CD4-positive, alpha-beta T cell (primary cell): ENCODE results near the gene RNF186. TPM values are rescaled to one million over a fixed set of nuclear protein-coding genes. Genes with fewer than 3 reads are reported as not detected.

Experiments used
- ATAC-seq: fragments of 200-7000 bp; cut with Tn5 transposase; one replicate; pipeline ENCODE4 v1.10.0; 2022; ENCODE audit warnings: mild to moderate bottlenecking; ENCODE audit not compliant: poor library complexity
- CTCF ChIA-PET: fragments of 350-600 bp; sonication (Branson Sonifier 250); formaldehyde crosslinking; loops from one replicate; lab custom pipeline; 2021; ENCODE audit warnings: antibody characterized with exemption, inconsistent platforms; lab: Charles Lee
- POLR2A ChIA-PET: fragments of 350-600 bp; sonication (Branson Sonifier 250); formaldehyde crosslinking; loops from one replicate; lab custom pipeline; 2021; ENCODE audit warnings: antibody characterized with exemption, inconsistent platforms; lab: Charles Lee
- DNase-seq, 14 experiments: peaks; one replicate each; pipeline ENCODE4 v3.0.0-alpha.2; 2013 to 2020; ENCODE audit warnings: mixed read lengths in 2 of 14
- H3K27ac ChIP-seq, 2 donors: one replicate each; pipeline versions ENCODE4 v1.5.1 to v1.7.0; 2013; ENCODE audit warnings: low read length in 2 of 2, low read depth in 1 of 2, mild to moderate bottlenecking in 1 of 2
- H3K27me3 ChIP-seq, 2 experiments: 1 replicate in 1 of 2; 2 replicates in 1 of 2; pipeline versions ENCODE4 v1.6.1 to v1.7.0; 2013; ENCODE audit warnings: low read length in 2 of 2, control low read depth in 1 of 2, mild to moderate bottlenecking in 1 of 2, moderate library complexity in 1 of 2; ENCODE audit not compliant: insufficient read depth in 2 of 2, control insufficient read depth in 1 of 2
- H3K36me3 ChIP-seq: one replicate; pipeline ENCODE4 v1.6.1; 2013; ENCODE audit warnings: low read length, control low read depth; ENCODE audit not compliant: insufficient read depth
- H3K4me1 ChIP-seq: one replicate; pipeline ENCODE4 v1.6.1; 2013; ENCODE audit warnings: low read length, control low read depth; ENCODE audit not compliant: insufficient read depth
- H3K4me3 ChIP-seq: one replicate; pipeline ENCODE4 v1.5.1; 2013; ENCODE audit warnings: mild to moderate bottlenecking, low read length, moderate library complexity
- H3K9me3 ChIP-seq, 2 experiments: 1 replicate in 1 of 2; 2 replicates in 1 of 2; pipeline versions ENCODE4 v1.6.1 to v1.7.0; 2013; ENCODE audit warnings: low read length in 2 of 2, mild to moderate bottlenecking in 2 of 2, control low read depth in 1 of 2, moderate library complexity in 1 of 2; ENCODE audit not compliant: control insufficient read depth in 1 of 2, insufficient read depth in 1 of 2
- H3K27ac Mint-ChIP-seq: one replicate; pipeline ENCODE4 v1.8.0; 2020; ENCODE audit warnings: mixed read lengths
- H3K27me3 Mint-ChIP-seq: one replicate; pipeline ENCODE4 v1.8.0; 2021; ENCODE audit warnings: mixed read lengths
- H3K36me3 Mint-ChIP-seq: one replicate; pipeline ENCODE4 v1.8.0; 2021; ENCODE audit warnings: low read depth, mixed read lengths
- H3K4me1 Mint-ChIP-seq: one replicate; pipeline ENCODE4 v1.8.0; 2021; ENCODE audit warnings: low read depth, mixed read lengths
- H3K4me3 Mint-ChIP-seq: one replicate; pipeline ENCODE4 v1.8.0; 2020; ENCODE audit warnings: mild to moderate bottlenecking, mixed read lengths
- H3K9me3 Mint-ChIP-seq: one replicate; pipeline ENCODE4 v1.8.0; 2020; ENCODE audit warnings: mixed read lengths
- CTCF ChIP-seq: fragments of 200-600 bp; IDR thresholded peaks from one replicate; pipeline ENCODE4 v1.8.0; 2022; ENCODE audit warnings: antibody characterized with exemption, mild to moderate bottlenecking
- intact Hi-C, 2 experiments: fragments of 100-400 bp; cut with DNase I in 1 of 2; cut with micrococcal nuclease in 1 of 2; formaldehyde crosslinking; loops; one replicate each; pipeline versions ENCODE4 v1.15.1 to v1.9.0; 2023 to 2025; cut with DNase I, micrococcal nuclease
- total RNA-seq, 174 experiments: library from RNA in 2 of 174; stranded (reverse) in 2 of 174; gene quantifications; one replicate each; pipeline ENCODE4 v1.2.3 and lab custom pipeline; 2021 to 2026

Gene RNF186
- total RNA-seq, 2 experiments from 2014 or later: not detected

GRCh38 chr1:19859876-19860275 lies 44.8 kb upstream of the RNF186 start:
- Mint-ChIP-seq H3K27me3 (peaks cover 42% of the 10 kb centered on the region), H3K4me1 (no peaks in the 10 kb centered on the region), H3K4me3 (no peak overlapping the region), H3K36me3 (no peaks in the 10 kb centered on the region), H3K27ac (no peak overlapping the region), H3K9me3 (peaks cover 4% of the 10 kb centered on the region)
- no peak for TF ChIP-seq CTCF
- ATAC-seq (no peak), DNase-seq (no peak)
- H3K9me3 ChIP-seq: peaks cover 4 to 7% of the 10 kb centered on the region in 2 experiments
- H3K36me3 ChIP-seq: no peaks in the 10 kb centered on the region
- peaks cover 8 to 22% of the 10 kb centered on the region in 2 experiments for H3K27me3 ChIP-seq
- no peaks in the 10 kb centered on the region for H3K4me1 ChIP-seq
- H3K4me3 ChIP-seq: no peak overlapping the region
- CTCF ChIA-PET: no interaction called here
- intact Hi-C loops: no loop called here
- no peak overlapping the region for H3K27ac ChIP-seq
- POLR2A ChIA-PET: no interaction called here

DNA sequence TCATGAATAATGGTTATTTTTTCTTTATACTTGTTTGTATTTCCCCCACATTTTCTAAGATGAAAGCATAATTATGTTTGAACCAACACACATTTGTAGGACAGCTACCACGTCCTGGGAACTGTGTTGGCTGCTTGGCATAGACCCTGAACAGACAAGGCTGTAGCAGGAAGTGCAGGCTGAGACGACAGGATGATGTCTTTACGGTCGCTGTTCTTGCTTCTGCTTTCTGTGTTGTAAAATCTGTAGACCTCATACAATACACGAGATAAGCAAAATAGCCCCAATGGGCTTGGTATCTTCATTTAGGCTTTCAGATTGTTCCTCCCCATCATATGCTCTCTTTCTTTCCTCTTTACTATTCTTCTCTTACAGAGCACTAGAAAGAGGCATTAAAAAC lies 43.8 kb upstream of the RNF186 start:
- H3K4me3 Mint-ChIP-seq: no peak overlapping the region
- ChIA-PET CTCF (no interaction called here), POLR2A (no interaction called here)
- DNase-seq (no peak), ATAC-seq (no peak)
- H3K36me3 ChIP-seq: no peaks in the 10 kb centered on the region
- no peaks in the 10 kb centered on the region for H3K4me1 Mint-ChIP-seq
- H3K27me3 ChIP-seq: peaks cover 8 to 22% of the 10 kb centered on the region in 2 experiments
- TF ChIP-seq CTCF: no peak
- H3K27ac ChIP-seq: no peak overlapping the region
- H3K9me3 ChIP-seq: peaks cover 0 to 7% of the 10 kb centered on the region in 2 experiments
- no peak overlapping the region for H3K27ac Mint-ChIP-seq
- H3K4me1 ChIP-seq: no peaks in the 10 kb centered on the region
- intact Hi-C loops: no loop called here
- H3K4me3 ChIP-seq: no peak overlapping the region
- H3K36me3 Mint-ChIP-seq: no peaks in the 10 kb centered on the region
- H3K9me3 Mint-ChIP-seq: peaks cover 1% of the 10 kb centered on the region
- H3K27me3 Mint-ChIP-seq: peaks cover 39% of the 10 kb centered on the region

DNA sequence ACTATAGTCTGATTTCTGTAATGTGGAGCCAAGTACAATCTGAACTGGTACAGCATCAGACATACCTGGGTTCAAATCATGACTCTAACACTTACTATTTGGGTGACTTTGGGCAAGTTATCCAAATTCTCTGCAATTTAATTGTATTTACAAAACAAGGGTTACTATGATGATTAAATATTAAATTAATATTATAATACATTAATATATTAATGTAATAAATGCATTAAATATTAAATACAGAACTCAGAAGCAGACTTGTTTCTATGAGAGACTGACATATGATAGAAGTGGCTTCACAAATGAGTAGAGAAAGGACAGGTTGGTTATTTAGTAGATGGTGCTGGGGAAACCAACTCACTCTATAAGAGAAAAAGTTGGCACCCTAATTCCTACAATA lies 39.8 kb upstream of the RNF186 start:
- H3K4me3 Mint-ChIP-seq: no peak overlapping the region
- no peak overlapping the region for H3K27ac ChIP-seq
- intact Hi-C loops: no loop called here
- no peak overlapping the region for H3K27ac Mint-ChIP-seq
- H3K36me3 Mint-ChIP-seq: no peaks in the 10 kb centered on the region
- H3K36me3 ChIP-seq: no peaks in the 10 kb centered on the region
- no peak for DNase-seq
- no peaks in the 10 kb centered on the region for H3K4me1 ChIP-seq
- H3K4me3 ChIP-seq: no peak overlapping the region
- no peak for ATAC-seq
- ChIA-PET CTCF (no interaction called here), POLR2A (no interaction called here)
- H3K4me1 Mint-ChIP-seq: no peaks in the 10 kb centered on the region
- no peak for TF ChIP-seq CTCF
- H3K9me3 ChIP-seq: no peaks in the 10 kb centered on the region
- H3K9me3 Mint-ChIP-seq: no peaks in the 10 kb centered on the region
- H3K27me3 Mint-ChIP-seq: peaks cover 22% of the 10 kb centered on the region
- peaks cover 2 to 13% of the 10 kb centered on the region in 2 experiments for H3K27me3 ChIP-seq
